GM19395 (cell line): ENCODE results near the gene SH3BP2.

Experiments
- ATAC-seq: cut with Tn5 transposase; IDR thresholded peaks from one replicate; pipeline ENCODE4 v1.9.1; 2021; ENCODE audit warnings: mild to moderate bottlenecking, moderate library complexity; ENCODE audit not compliant: unreplicated experiment

SH3BP2 gene

DNA sequence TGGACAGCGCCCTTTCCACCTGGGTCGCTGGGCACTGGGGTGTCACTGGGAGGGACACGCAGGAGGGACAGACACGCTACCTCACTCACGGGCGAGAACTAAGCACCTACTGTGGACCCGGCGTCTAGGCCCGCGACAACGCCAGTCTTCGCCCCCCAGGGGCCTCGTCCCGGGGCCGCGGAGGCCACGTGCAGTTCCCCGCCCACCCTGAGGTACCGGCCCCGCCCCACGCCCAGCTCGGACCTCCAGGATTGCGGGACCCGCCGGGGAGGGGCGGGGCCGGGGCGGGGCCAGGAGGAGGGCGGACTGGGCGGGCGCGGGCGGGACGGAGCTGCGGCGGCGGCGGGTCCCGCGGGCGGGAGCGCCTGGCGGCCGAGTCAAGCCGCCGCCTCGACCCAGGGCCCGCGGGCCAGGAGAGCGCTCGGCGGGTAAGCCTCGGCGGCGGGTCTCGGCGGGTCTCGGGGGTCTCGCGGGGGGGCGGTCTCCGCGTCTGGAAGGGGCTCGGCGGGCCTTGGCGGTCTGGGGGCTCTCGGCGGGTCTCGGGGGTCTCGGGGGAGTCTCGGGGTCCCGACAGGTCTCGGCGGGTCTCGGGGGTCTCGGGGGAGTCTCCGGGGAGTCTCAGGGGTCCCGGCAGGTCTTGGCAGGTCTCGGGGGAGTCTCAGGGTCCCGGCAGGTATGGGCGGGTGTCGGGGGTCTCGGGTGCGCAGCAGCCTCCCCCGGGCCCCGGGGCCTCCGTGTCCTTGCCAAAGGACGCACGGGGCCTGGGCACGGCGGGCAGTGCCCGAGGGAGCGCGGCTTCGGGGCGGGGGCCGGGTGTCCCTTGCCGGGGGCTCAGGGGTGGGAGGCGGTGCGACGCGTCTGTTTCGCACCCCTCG, at the start of gene SH3BP2:
TSS of gene SH3BP2 (plus strand) at position 375 of the 875 bp plus-strand sequence. CDS start 27,533 bp downstream, outside the sequence.
- no peak for ATAC-seq

DNA sequence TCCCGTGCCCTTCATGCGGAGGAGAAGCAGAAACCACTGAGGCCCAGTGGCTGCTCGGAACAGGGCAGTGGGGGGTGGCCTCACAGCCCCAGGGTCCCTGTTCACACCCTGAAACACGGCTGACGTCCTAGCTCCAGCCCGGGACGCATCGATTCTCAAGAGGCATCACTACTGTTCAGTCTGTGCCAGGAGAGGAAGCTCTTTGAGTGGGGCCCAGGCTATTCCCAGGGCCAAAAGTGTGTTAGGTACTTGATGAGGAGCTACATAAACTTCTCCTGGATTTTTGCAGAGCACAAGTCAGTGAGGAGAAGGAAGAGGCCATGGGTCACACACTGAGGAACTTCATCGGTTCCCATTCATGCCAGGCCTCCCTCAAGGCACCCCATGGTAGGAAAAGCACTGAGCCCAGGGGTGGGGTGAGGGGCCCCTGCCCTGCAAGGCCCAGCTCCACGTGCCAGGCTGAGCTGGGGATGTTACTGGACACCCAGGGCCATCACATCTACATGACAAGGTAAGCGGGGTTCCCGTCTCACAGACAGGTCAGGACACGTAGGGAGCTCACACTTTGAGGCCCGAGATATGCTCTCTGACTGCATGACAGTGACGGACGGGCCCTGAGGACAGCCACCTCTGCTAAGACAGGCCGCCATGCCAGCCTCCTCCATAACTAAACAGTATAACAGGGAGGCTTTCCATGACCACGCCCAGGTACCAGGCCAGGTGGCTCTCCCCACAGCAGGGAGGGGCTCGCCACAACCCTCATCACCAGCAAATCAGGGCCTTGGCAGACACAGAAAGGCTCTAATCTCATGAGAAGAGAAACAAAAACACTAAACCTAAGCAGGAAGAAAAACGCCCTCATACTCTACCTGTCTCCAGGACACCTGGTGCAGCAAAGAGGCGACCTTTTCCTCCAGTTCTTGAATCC, 49.1 kb upstream of the SH3BP2 start:
- ATAC-seq: no peak

- ATAC-seq: no peak
Observed at GRCh38 chr4:2744576-2745270, 48.2 kb upstream of the SH3BP2 start.

DNA sequence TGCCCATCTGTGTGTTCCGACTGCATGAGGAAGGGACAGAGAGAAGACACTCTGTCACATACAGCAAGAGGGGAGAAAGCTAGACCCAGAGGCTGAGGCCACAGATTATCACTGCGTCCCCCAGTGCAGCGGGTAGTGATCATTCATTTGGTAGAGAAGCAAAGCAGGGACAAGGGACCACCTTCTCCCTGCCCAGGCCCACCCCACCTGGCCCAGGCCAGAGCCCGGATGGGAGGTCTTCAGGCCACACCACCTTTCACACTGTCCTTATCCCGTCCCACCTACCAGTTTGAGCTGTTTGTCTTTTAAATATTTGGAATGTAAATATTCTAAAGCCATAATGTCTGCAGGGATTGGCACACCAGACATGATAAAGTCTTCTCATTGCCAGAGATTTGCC, 47.4 kb upstream of the SH3BP2 start:
- ATAC-seq: no peak

DNA sequence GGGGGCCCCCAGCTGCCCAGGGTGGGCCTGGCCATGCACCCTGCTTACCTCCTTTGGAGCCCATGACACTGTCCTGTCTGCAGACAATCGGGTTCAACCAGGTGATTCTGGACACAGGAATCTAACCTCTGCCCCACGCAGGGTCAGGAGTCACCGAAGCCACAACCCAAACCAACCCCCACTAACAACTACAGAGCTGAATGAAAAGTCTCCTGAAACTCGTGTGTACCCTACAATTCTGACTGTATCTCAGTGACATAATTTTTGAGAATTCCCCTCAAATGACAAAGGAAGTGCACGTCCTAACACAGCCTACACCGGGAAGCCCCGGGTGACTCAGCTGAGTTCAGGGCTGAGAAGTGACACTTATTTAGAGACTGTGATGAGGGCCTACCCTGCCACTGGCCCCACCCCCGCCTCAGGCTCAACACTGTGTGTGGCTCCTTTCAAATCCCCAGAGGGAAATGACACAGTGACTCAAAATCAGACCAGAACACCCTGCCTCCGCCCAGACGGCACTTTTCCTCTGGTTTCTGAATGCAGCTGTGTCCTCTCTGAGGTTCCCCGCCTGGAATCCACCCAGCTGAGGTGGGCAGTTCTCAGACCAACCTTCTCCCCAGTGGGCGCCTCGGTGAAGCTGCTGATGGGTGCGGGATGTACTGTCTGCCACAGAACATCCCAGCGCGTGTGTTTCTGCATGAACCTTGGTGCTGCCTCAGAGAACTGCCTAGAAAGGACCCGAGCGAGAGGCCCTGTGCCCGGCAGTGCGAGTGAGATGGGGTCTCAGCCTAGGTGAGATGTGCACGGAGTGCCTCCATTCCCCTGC, 46.7 kb upstream of the SH3BP2 start:
- peak; percentile 91 for ATAC-seq

DNA sequence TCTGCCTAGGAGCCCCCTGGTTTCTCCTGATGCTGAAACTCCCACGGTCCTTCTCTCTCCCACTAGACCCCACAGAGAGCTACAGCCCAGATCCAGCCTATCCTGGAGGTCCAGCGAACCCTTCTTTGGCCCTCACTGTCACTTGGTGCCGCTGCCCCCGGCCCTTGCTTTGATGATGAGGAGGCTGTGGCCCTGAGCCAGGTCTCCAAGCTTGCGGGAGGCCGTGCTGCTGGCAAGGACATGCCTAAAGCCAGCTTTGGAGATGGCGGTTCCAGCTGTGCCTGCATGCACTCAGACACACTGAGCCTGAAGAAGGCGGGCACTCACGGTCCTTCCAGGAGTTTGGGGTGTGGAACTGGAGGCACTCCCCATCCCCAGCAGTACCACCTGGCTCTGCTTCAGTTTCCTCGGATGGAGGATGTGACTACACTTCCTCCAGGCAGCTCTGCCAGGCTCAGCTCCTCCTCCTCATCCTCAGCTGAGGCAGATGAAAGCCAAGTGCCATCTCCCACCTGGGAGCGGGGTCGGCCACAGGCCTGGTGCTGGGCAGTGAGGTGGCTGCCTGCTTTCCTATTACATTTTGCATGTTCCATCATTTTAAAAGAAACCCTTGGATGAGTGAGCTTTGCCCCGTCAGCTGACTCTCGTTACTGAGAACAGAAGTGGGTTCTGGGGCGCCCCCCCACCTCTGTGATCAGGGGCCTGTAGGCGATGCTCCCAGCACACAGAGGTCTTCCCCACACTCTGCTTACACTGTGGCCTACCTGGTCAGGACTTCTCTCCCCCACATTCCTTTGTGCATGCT, 45.8 kb upstream of the SH3BP2 start:
- no peak for ATAC-seq

GRCh38 chr4:2750719-2751605, 41.9 kb upstream of the SH3BP2 start:
- no peak for ATAC-seq

GRCh38 chr4:2753436-2753835, 39.4 kb upstream of the SH3BP2 start:
- no peak for ATAC-seq

DNA sequence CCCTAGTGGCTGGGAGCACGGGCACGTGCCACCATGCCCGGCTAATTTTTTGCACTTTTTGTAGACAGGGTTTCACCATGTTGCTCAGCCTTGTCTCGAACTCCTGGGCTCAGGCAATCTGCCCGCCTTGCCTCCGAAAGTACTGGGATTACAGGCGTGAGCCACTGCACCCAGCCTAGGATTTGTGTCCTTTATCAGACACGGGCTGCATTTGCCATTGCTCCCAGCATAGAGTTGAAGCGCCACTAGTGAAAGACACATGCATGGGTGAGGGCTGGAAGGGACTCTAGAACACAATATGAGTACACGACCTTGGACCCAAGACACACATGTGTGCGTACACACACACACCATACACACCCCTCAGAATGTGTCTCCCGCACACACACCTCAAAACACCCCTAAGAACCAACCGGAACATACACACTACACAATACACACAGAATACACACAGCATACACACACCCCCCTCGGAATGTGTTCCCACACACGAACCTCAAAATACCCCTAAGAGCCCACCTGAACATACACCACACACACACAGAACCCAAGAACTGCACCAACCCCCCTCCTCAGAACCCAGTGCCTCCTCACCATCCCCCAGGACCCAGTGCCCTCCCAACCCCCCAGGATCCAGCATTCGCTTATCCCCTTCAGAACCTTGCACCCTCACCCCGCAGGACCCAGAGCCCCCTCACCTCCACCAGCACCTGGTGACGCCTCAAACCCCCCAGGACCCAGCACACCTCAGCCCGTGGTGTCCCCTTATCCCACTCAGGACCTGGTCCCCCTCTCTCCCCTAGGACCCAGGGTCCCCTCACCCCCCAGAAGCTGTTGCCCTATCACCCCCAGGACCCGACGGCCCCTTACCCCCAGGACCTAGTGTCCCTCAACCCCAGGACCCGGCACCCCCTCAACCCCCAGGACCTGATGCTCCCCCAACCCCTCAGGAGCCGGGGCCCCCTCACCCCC, 37.8 kb upstream of the SH3BP2 start:
- ATAC-seq: no peak

GRCh38 chr4:2755821-2756690, 36.8 kb upstream of the SH3BP2 start, which contains the start of gene TNIP2:
TSS of gene TNIP2 (minus strand) at chr4:2756336. CDS start at chr4:2756289, 47 bp downstream.
- ATAC-seq: peak; percentile 62

GRCh38 chr4:2756691-2757350, 36.1 kb upstream of the SH3BP2 start:
- ATAC-seq: peak; percentile 25

DNA sequence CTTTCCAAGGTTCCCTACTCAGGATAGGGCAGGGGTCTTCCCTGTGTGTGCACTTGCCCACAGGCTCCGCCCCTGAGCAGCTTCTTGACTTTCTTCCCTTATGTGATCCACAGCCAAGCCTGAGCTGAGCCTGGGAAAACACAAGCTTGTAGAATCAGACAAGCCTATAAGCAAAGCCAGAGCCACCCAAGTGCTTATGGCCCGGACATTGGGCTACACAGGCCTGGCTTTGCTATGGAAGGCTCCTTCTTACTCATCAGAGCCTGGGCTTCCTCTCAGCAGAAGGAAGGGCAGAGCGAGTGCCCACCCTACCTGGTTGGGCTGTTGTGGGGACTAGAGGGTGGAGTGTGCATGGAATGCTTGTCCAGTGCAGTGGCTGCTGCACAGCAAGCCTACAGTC, 35.5 kb upstream of the SH3BP2 start:
- no peak for ATAC-seq

DNA sequence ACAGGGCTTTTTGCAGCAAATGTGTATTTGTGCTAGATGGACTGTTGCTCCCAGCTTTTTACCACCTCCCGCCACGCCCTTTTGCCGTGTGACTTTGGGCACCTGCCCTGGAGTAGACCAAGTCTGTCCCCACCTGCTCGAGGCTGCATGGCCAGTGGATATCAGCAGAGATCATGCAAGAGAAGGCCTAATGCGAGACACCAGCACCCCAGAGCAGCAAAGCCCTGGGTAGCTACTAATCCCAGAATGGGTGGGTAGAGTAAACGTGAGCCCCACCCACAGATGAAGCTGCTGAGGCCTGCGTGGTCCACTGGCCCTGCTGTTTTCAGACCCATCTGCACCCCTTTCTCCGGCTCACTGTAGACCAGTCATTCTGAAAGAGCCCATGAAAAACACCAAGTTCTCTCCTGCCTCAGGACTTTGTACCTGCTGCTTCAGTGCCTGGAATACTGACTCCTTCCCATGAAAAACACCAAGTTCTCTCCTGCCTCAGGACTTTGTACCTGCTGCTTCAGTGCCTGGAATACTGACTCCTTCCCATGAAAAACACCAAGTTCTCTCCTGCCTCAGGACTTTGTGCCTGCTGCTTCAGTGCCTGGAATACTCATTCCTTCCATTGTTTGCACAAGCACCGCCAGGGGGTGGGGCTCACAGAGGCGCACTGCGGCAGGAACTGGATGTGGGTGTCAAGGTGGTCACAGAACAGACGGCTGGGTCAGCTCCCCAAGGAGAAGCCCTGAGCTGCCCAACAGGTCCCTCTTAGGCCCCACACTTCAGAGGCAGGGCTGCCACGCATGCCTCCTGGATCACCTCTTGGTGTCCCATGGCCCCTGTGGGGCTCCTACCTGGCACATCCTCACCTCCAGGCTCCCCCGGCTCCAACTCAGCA, 31.6 kb upstream of the SH3BP2 start:
- no peak for ATAC-seq

DNA sequence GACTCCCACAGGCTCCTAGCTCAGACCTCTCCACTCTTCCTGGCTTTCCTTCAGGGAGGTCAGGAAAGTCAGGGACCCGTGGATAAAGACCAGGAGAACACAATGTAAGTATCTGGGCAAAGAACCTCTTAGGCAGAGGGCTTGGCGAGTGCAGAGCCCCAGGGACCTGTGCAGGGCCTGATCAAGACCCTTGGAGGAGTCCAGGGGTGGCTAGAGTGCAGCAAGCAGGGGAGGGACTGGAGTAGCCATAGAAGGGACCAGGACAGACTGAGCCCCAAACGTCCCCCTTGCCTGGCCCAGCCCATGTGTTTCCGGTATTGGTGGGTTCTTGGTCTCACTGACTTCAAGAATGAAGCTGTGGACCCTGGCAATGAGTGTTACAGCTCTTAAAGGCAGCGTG, 30.8 kb upstream of the SH3BP2 start:
- no peak for ATAC-seq
